Kidney (tissue), 14 donors: ENCODE data around the gene BRCA2. TPM values are rescaled to one million over a fixed set of nuclear protein-coding genes. Genes with fewer than 3 reads are reported as not detected.

Source experiments
- DNase-seq, 5 donors: peaks; one replicate each; pipeline ENCODE4 v3.0.0-alpha.2; 2013 to 2020
- FAIRE-seq: peaks from 2 replicates; lab custom pipeline; 2012; peaks lifted over from hg19 to GRCh38; lab: Jason Lieb, UNC
- H3K27ac ChIP-seq, 2 donors: one replicate each; pipeline ENCODE4 v1.7.0; 2013; ENCODE audit warnings: low read depth in 2 of 2, low read length in 2 of 2, inconsistent platforms in 1 of 2
- H3K27me3 ChIP-seq: one replicate; pipeline ENCODE4 v1.7.1; 2013; ENCODE audit warnings: low read length, inconsistent platforms; ENCODE audit not compliant: control insufficient read depth, insufficient read depth
- H3K36me3 ChIP-seq, 3 donors: one replicate each; pipeline versions ENCODE4 v1.7.0 to v1.7.1; 2013; ENCODE audit warnings: low read length in 3 of 3, control low read depth in 1 of 3, inconsistent platforms in 1 of 3; ENCODE audit not compliant: insufficient read depth in 3 of 3, control insufficient read depth in 2 of 3
- H3K4me1 ChIP-seq, 3 donors: one replicate each; pipeline versions ENCODE4 v1.7.0 to v1.7.1; 2013; ENCODE audit warnings: low read length in 3 of 3, inconsistent platforms in 1 of 3, low read depth in 1 of 3; ENCODE audit not compliant: control insufficient read depth in 2 of 3, insufficient read depth in 2 of 3
- H3K4me3 ChIP-seq, 3 donors: one replicate each; pipeline versions ENCODE4 v1.7.0 to v1.8.1; 2013; ENCODE audit warnings: low read length in 3 of 3, control low read depth in 1 of 3, inconsistent platforms in 1 of 3
- H3K9ac ChIP-seq, 3 donors: one replicate each; pipeline versions ENCODE4 v1.7.0 to v1.7.1; 2013; ENCODE audit warnings: low read length in 3 of 3, control low read depth in 1 of 3, inconsistent platforms in 1 of 3
- H3K9me3 ChIP-seq, 3 donors: one replicate each; pipeline versions ENCODE4 v1.7.0 to v1.7.1; 2013; ENCODE audit warnings: low read length in 3 of 3, control low read depth in 1 of 3, inconsistent platforms in 1 of 3; ENCODE audit not compliant: control insufficient read depth in 2 of 3, insufficient read depth in 1 of 3
- intact Hi-C: fragments of 100-400 bp; cut with DNase I; formaldehyde crosslinking; loops from one replicate; pipeline ENCODE4 v1.11.1; 2022
- polyA plus RNA-seq: library from polyadenylated mRNA; stranded (reverse); fragments of 350-450 nt; fragmentation: Illumina TruSeq; extraction: RNeasy Lipid Tissue Mini Kit (QIAGEN cat#74804); gene quantifications from one replicate; pipeline ENCODE4 v1.2.3, GENCODE V29; 2014; ENCODE audit warnings: low read depth, low replicate concordance; ENCODE audit not compliant: insufficient read depth
- total RNA-seq: library from RNA; stranded (reverse); fragmentation: NEBNext Ultra II Directional; extraction: Animal tissue kit (Norgen Biotek cat#: 25700); gene quantifications from one replicate; pipeline ENCODE4 v1.2.1, GENCODE V29; 2021
- TF ChIP-seq, protein P1 (sequence below): IDR thresholded peaks from 3 replicates; pipeline ENCODE4 v1.5.1; 2012; ENCODE audit warnings: mild to moderate bottlenecking, moderate library complexity, borderline replicate concordance; ENCODE audit not compliant: insufficient read depth; ENCODE audit errors: extremely low read depth
- donor health status: control.
- donor health status: control.
- donor health status: control.
- donor health status: control.
- donor health status: control.
- donor health status: DM: yes; HTN: yes; CAD: no.
- donor health status: Normal renal cell carcinoma (clear cell type).

BRCA2 gene
- total and polyA plus RNA-seq, 2 donors from 2014 or later = 0.02 to 2.0 TPM

DNA sequence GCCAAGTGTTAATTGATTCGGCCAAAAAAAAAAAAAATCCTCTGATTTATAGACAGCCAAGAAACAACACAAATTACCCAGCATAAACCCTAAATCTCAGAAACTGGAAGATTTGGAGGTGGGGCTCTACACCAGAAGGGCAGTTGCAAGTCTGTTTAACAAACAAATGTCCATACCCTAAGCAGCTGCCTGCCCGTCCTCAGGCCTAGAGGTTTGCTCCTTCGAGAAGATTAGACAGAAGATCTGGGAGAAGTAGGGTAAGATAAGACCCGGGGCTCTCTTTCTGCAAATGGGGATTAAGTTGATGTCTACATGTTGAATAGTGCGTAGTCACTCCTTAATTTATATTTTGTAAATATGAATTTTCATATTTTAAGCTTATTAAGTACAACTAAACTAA lies 116.1 kb downstream of the BRCA2 start:
- Histone ChIP-seq H3K27ac (no peak overlapping the region), H3K27me3 (no peaks in the 10 kb centered on the region), H3K36me3 (peaks cover 0 to 11% (median 3%) of the 10 kb centered on the region in 3 donors), H3K9ac (no peak overlapping the region), H3K4me1 (peaks cover 0 to 6% (median 2%) of the 10 kb centered on the region in 3 donors), H3K9me3 (no peaks in the 10 kb centered on the region), H3K4me3 (no peak overlapping the region)
- FAIRE-seq (no peak), DNase-seq (no peak)
- intact Hi-C loops = no loop called here
- TF ChIP-seq, protein P1, sequence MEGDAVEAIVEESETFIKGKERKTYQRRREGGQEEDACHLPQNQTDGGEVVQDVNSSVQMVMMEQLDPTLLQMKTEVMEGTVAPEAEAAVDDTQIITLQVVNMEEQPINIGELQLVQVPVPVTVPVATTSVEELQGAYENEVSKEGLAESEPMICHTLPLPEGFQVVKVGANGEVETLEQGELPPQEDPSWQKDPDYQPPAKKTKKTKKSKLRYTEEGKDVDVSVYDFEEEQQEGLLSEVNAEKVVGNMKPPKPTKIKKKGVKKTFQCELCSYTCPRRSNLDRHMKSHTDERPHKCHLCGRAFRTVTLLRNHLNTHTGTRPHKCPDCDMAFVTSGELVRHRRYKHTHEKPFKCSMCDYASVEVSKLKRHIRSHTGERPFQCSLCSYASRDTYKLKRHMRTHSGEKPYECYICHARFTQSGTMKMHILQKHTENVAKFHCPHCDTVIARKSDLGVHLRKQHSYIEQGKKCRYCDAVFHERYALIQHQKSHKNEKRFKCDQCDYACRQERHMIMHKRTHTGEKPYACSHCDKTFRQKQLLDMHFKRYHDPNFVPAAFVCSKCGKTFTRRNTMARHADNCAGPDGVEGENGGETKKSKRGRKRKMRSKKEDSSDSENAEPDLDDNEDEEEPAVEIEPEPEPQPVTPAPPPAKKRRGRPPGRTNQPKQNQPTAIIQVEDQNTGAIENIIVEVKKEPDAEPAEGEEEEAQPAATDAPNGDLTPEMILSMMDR = no peak

GRCh38 chr13:32432856-32433255 lies 117.5 kb downstream of the BRCA2 start:
- Histone ChIP-seq H3K4me1 (peaks cover 0 to 5% (median 0%) of the 10 kb centered on the region in 3 donors), H3K27ac (no peak overlapping the region), H3K27me3 (no peaks in the 10 kb centered on the region), H3K9me3 (no peaks in the 10 kb centered on the region), H3K4me3 (no peak overlapping the region), H3K9ac (no peak overlapping the region), H3K36me3 (peaks cover 0 to 11% (median 3%) of the 10 kb centered on the region in 3 donors)
- FAIRE-seq (no peak), DNase-seq (no peak)
- intact Hi-C loops = no loop called here
- TF ChIP-seq, protein P1 = no peak

GRCh38 chr13:32438871-32439270 lies 123.6 kb downstream of the BRCA2 start:
- Histone ChIP-seq H3K27me3 (no peaks in the 10 kb centered on the region), H3K4me1 (no peaks in the 10 kb centered on the region), H3K4me3 (no peak overlapping the region), H3K9me3 (no peaks in the 10 kb centered on the region), H3K27ac (no peak overlapping the region), H3K9ac (no peak overlapping the region), H3K36me3 (peaks cover 0 to 16% (median 3%) of the 10 kb centered on the region in 3 donors)
- FAIRE-seq (no peak), DNase-seq (no peak)
- TF ChIP-seq, protein P1 = no peak
- intact Hi-C loops = no loop called here

- intact Hi-C loops = no loop called here
- H3K4me1 ChIP-seq = no peaks in the 10 kb centered on the region
- TF ChIP-seq, protein P1 = peak; percentile 10
- peaks cover 0 to 3% (median 3%) of the 10 kb centered on the region in 3 donors for H3K36me3 ChIP-seq
- H3K27ac ChIP-seq = no peak overlapping the region
- H3K9ac ChIP-seq = no peak overlapping the region
- no peaks in the 10 kb centered on the region for H3K9me3 ChIP-seq
- H3K27me3 ChIP-seq = no peaks in the 10 kb centered on the region
- H3K4me3 ChIP-seq = no peak overlapping the region
- FAIRE-seq (no peak), DNase-seq (no peak)
Measured at GRCh38 chr13:32443111-32443510, 127.8 kb downstream of the BRCA2 start.
